ENCODE data around the gene ATP8B4.

- TF ChIP-seq CTCF (conservative IDR thresholded peaks at IDR 0.05; ENCODE audit: low read length): no peak
- TF ChIP-seq EZH2phosphoT487 (IDR thresholded peaks at IDR 0.05; ENCODE audit: borderline replicate concordance): no peak
Measured at GRCh38 chr15:50117431-50118027, 1.5 kb downstream of the ATP8B4 start.

Data from Loucy (cell line).